B cell (primary cell): ENCODE measurements around the gene HSF4. TPM values are rescaled to one million over a fixed set of nuclear protein-coding genes. Genes with fewer than 3 reads are reported as not detected.

Experiments used
- ATAC-seq: fragments of 200-7000 bp; cut with Tn5 transposase; one replicate; pipeline ENCODE4 v1.10.0; 2021; ENCODE audit warnings: low read depth, mild to moderate bottlenecking, moderate number of reproducible peaks, moderate library complexity
- CTCF ChIA-PET: fragments of 350-600 bp; sonication (Branson Sonifier 250); formaldehyde crosslinking; loops from one replicate; lab custom pipeline; 2021; ENCODE audit warnings: antibody characterized with exemption, inconsistent platforms; lab: Charles Lee
- POLR2A ChIA-PET: fragments of 350-600 bp; sonication (Branson Sonifier 250); formaldehyde crosslinking; loops from one replicate; lab custom pipeline; 2021; ENCODE audit warnings: antibody characterized with exemption; lab: Charles Lee
- DNase-seq: peaks from one replicate; pipeline ENCODE4 v3.0.0; 2013
- H2AFZ ChIP-seq: 2 replicates; pipeline ENCODE4 v1.6.1; 2012; ENCODE audit warnings: mild to moderate bottlenecking, low read depth, low read length; ENCODE audit not compliant: insufficient read depth, poor library complexity, severe bottlenecking
- H3K27ac ChIP-seq, 2 donors: 1 replicate in 1 of 2; 2 replicates in 1 of 2; pipeline ENCODE4 v1.5.1; 2012 to 2013; ENCODE audit warnings: low read length in 2 of 2, mild to moderate bottlenecking in 2 of 2, moderate library complexity in 1 of 2
- H3K27me3 ChIP-seq, 4 experiments: fragments of 200-600 bp in 1 of 4; sonication (generic) in 1 of 4; replicated peaks in 1 of 4; 1 replicate in 2 of 4; 2 replicates in 2 of 4; pipeline versions ENCODE4 v1.6.1 to v1.7.0; 2013 to 2016; ENCODE audit warnings: low read length in 3 of 4, mild to moderate bottlenecking in 2 of 4, mixed read lengths in 1 of 4, moderate library complexity in 1 of 4; ENCODE audit not compliant: insufficient read depth in 4 of 4, control insufficient read depth in 3 of 4; ENCODE audit errors: control extremely low read depth in 1 of 4
- H3K36me3 ChIP-seq, 2 experiments: replicated peaks in 1 of 2; 1 replicate in 1 of 2; 2 replicates in 1 of 2; pipeline versions ENCODE4 v1.6.1 to v1.7.1; 2013; ENCODE audit warnings: low read length in 1 of 2; ENCODE audit not compliant: insufficient read depth in 2 of 2, control insufficient read depth in 1 of 2; ENCODE audit errors: control extremely low read depth in 1 of 2, extremely low read depth in 1 of 2
- H3K4me1 ChIP-seq, 2 donors: fragments of 200-600 bp in 1 of 2; sonication (generic) in 1 of 2; 1 replicate in 1 of 2; 2 replicates in 1 of 2; pipeline versions ENCODE4 v1.5.1 to v1.6.1; 2013 to 2017; ENCODE audit warnings: low read length in 2 of 2; ENCODE audit not compliant: control insufficient read depth in 2 of 2, insufficient read depth in 2 of 2
- H3K4me2 ChIP-seq: replicated peaks from 2 replicates; pipeline ENCODE3; 2012; ENCODE audit warnings: mild to moderate bottlenecking, low read depth, low read length; ENCODE audit not compliant: poor library complexity, severe bottlenecking
- H3K4me3 ChIP-seq, 5 experiments: fragments of 200-600 bp in 1 of 5; sonication (generic) in 1 of 5; 1 replicate in 3 of 5; 2 replicates in 2 of 5; pipeline versions ENCODE4 v1.5.1 to v1.7.0; 2011 to 2016; ENCODE audit warnings: low read length in 4 of 5, mild to moderate bottlenecking in 4 of 5, low read depth in 2 of 5, control low read depth in 1 of 5, moderate library complexity in 1 of 5; ENCODE audit not compliant: insufficient read depth in 1 of 5; ENCODE audit errors: control extremely low read depth in 1 of 5, extremely low read depth in 1 of 5
- H3K79me2 ChIP-seq: fragments of 200-600 bp; sonication (generic); one replicate; pipeline ENCODE4 v1.6.0; 2016; ENCODE audit warnings: low read length; ENCODE audit not compliant: control insufficient read depth, insufficient read depth
- H3K9ac ChIP-seq: fragments of 200-600 bp; sonication (generic); 2 replicates; pipeline ENCODE4 v1.6.1; 2017; ENCODE audit warnings: mild to moderate bottlenecking, low read length, moderate library complexity
- H3K9me3 ChIP-seq, 3 donors: one replicate each; pipeline versions ENCODE4 v1.6.1 to v1.7.1; 2013; ENCODE audit warnings: low read length in 2 of 3; ENCODE audit not compliant: control insufficient read depth in 2 of 3, insufficient read depth in 1 of 3; ENCODE audit errors: control extremely low read depth in 1 of 3
- H4K20me1 ChIP-seq: 2 replicates; pipeline ENCODE4 v1.6.0; 2012; ENCODE audit warnings: mild to moderate bottlenecking, low read length; ENCODE audit not compliant: insufficient read depth, control insufficient read depth, poor library complexity, severe bottlenecking
- H3K27ac Mint-ChIP-seq: one replicate; pipeline ENCODE4 v1.8.0; 2021; ENCODE audit warnings: mixed read lengths
- H3K27me3 Mint-ChIP-seq: one replicate; pipeline ENCODE4 v1.8.0; 2021; ENCODE audit warnings: mixed read lengths
- H3K4me1 Mint-ChIP-seq: one replicate; pipeline ENCODE4 v1.8.0; 2021; ENCODE audit warnings: mixed read lengths
- H3K4me3 Mint-ChIP-seq: one replicate; pipeline ENCODE4 v1.8.0; 2021; ENCODE audit warnings: mixed read lengths
- H3K9me3 Mint-ChIP-seq: one replicate; pipeline ENCODE4 v1.8.0; 2022; ENCODE audit warnings: mixed read lengths; ENCODE audit not compliant: insufficient read depth
- CTCF ChIP-seq: fragments of 200-600 bp; IDR thresholded peaks from one replicate; pipeline ENCODE4 v1.8.0; 2022; ENCODE audit warnings: antibody characterized with exemption, mild to moderate bottlenecking
- EZH2 ChIP-seq: IDR thresholded peaks from 2 replicates; pipeline ENCODE4 v1.6.1; 2012; ENCODE audit warnings: borderline replicate concordance, low read depth, mild to moderate bottlenecking, moderate library complexity, low read length; ENCODE audit not compliant: insufficient read depth, poor library complexity, severe bottlenecking
- WGBS: methylation state at CpG from one replicate; pipeline ENCODE4 v1.1.5; 2013; ENCODE audit warnings: missing lambda C conversion rate; ENCODE audit not compliant: insufficient coverage; 5-methylcytosine and 5-hydroxymethylcytosine counted together
- intact Hi-C: fragments of 100-400 bp; cut with micrococcal nuclease; formaldehyde crosslinking; loops from one replicate; pipeline ENCODE4 v1.10.0; 2022
- polyA plus RNA-seq: library from polyadenylated mRNA; depleted of rRNA; stranded (reverse); fragments of >200 nt; gene quantifications from 2 replicates; pipeline ENCODE4 v1.2.3, GENCODE V29; 2012
- total RNA-seq, 2 donors: library from RNA; stranded (reverse); fragments of 120-200 nt in 1 of 2; gene quantifications; 1 replicate in 1 of 2; 2 replicates in 1 of 2; pipeline versions ENCODE4 v1.2.3 to v1.2.4, GENCODE V29; 2013 to 2022

The HSF4 gene
- total and polyA plus RNA-seq, 2 donors (not counting 1 experiment from before 2014, with no cell fraction given): 11.9 to 12.2 TPM

DNA sequence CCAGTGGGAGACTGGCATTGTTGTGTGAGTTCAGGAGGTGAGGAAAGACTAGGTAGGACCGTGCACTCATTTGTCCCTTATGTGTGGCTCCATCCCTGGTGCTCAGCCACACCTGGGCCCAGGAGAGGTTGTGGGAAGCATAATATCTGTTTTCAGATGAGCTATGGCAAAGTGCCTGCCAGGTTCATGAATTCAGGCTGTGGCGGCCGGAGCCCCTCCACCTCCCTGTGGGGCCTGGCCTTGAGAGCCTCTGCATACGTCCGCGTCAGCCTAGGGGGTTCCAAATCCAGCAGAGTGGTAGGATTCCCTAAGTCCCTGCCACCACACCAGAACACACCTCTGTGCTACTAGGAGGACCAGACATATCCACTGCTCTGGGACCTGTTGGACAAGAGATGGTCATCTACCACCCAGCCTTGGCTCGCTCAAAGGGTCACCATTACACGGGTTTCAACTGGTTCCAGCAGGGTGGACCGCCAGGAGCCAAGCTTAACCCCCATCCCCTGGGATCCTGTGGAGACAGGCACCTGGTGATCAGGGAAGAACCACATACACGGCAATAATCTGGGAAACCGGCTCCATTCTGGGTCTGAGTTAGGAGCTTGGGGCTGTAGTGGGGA, 15.8 kb upstream of the HSF4 start:
- CTCF ChIA-PET: interaction anchor here (0.6 to 1.2 kb wide), 3 partner anchors 9 to 30 kb away, joined by 3 read pairs; no protein-coding TSS in a partner anchor
- no peak for ATAC-seq
- peaks cover under 1% of the 10 kb centered on the region for H4K20me1 ChIP-seq

More for the DNA sequence above, 15.8 kb upstream of the HSF4 start:
- peaks cover 16% of the 10 kb centered on the region for H3K4me1 Mint-ChIP-seq
- no peak for DNase-seq
- no peaks in the 10 kb centered on the region for H3K9me3 Mint-ChIP-seq
- Histone ChIP-seq H3K4me2 (no peak overlapping the region), H3K79me2 (no peaks in the 10 kb centered on the region), H3K27me3 (peaks cover 0 to 28% (median 10%) of the 10 kb centered on the region in 4 experiments), H3K4me3 (no peak overlapping the region), H3K9me3 (peaks cover 0 to 19% (median 0%) of the 10 kb centered on the region in 3 donors), H2AFZ (no peak overlapping the region), H3K36me3 (peaks cover 0 to 46% of the 10 kb centered on the region in 2 experiments), H3K9ac (no peak overlapping the region), H3K4me1 (peaks cover 10 to 14% of the 10 kb centered on the region in 2 donors), H3K27ac (no peak overlapping the region)
- POLR2A ChIA-PET: no interaction called here
- H3K4me3 Mint-ChIP-seq: no peak overlapping the region
- no peak for TF ChIP-seq CTCF
- no peak for TF ChIP-seq EZH2
- intact Hi-C loops: no loop called here
- H3K27ac Mint-ChIP-seq: no peak overlapping the region
- peaks cover 20% of the 10 kb centered on the region for H3K27me3 Mint-ChIP-seq
- WGBS: 99% methylated on average over 11 of the region's 11 CpGs
